Endodermal cell (in vitro differentiated cells): ENCODE results near the gene ACTL10. TPM values are rescaled to one million over a fixed set of nuclear protein-coding genes. Genes with fewer than 3 reads are reported as not detected.

Source experiments
- DNase-seq: peaks from one replicate; pipeline ENCODE4 v3.0.0-alpha.2; 2017
- H3K27ac ChIP-seq: 2 replicates; pipeline ENCODE4 v1.5.1; 2013; ENCODE audit warnings: mild to moderate bottlenecking, low read depth, low read length, moderate library complexity
- H3K27me3 ChIP-seq: 2 replicates; pipeline ENCODE4 v1.6.1; 2013; ENCODE audit warnings: mild to moderate bottlenecking, low read length, moderate library complexity; ENCODE audit not compliant: insufficient read depth, control insufficient read depth, poor library complexity, severe bottlenecking
- H3K36me3 ChIP-seq: 2 replicates; pipeline ENCODE4 v1.7.0; 2013; ENCODE audit warnings: mild to moderate bottlenecking, low read length, moderate library complexity; ENCODE audit not compliant: control insufficient read depth, insufficient read depth
- H3K4me1 ChIP-seq: one replicate; pipeline ENCODE4 v1.7.0; 2013; ENCODE audit warnings: low read length; ENCODE audit not compliant: control insufficient read depth, insufficient read depth
- H3K4me3 ChIP-seq: 2 replicates; pipeline ENCODE4 v1.5.1; 2013; ENCODE audit warnings: mild to moderate bottlenecking, low read length, moderate library complexity
- H3K9ac ChIP-seq: 2 replicates; pipeline ENCODE4 v1.6.1; 2013; ENCODE audit warnings: mild to moderate bottlenecking, low read length, moderate library complexity; ENCODE audit not compliant: poor library complexity, severe bottlenecking; ENCODE audit errors: extremely low read depth
- H3K9me3 ChIP-seq: 2 replicates; pipeline ENCODE4 v1.6.1; 2013; ENCODE audit warnings: mild to moderate bottlenecking, low read length, moderate library complexity; ENCODE audit not compliant: control insufficient read depth
- H3K27ac Mint-ChIP-seq: 2 replicates; pipeline ENCODE4 v1.8.0; 2020; ENCODE audit warnings: mixed read lengths
- H3K27me3 Mint-ChIP-seq: 2 replicates; pipeline ENCODE4 v1.8.0; 2021; ENCODE audit warnings: mild to moderate bottlenecking, mixed read lengths; ENCODE audit not compliant: insufficient read depth
- H3K36me3 Mint-ChIP-seq: 2 replicates; pipeline ENCODE4 v1.8.0; 2020; ENCODE audit warnings: low read depth, mixed read lengths
- H3K4me1 Mint-ChIP-seq: 2 replicates; pipeline ENCODE4 v1.8.0; 2020; ENCODE audit warnings: mixed read lengths
- H3K4me3 Mint-ChIP-seq: 2 replicates; pipeline ENCODE4 v1.8.0; 2020; ENCODE audit warnings: mild to moderate bottlenecking, moderate library complexity, mixed read lengths
- H3K9me3 Mint-ChIP-seq: 2 replicates; pipeline ENCODE4 v1.8.0; 2020; ENCODE audit warnings: mild to moderate bottlenecking, mixed read lengths
- CTCF ChIP-seq: fragments of 200-600 bp; sonication (generic); conservative IDR thresholded peaks from 2 replicates; pipeline ENCODE4 v1.5.0; 2021; ENCODE audit warnings: antibody characterized with exemption, mild to moderate bottlenecking
- WGBS, 2 experiments: methylation state at CpG; one replicate each; pipeline versions ENCODE4 v1.1.5 to v1.1.7; 2013; ENCODE audit warnings: missing lambda C conversion rate in 2 of 2, mixed read lengths in 1 of 2; ENCODE audit not compliant: insufficient coverage in 1 of 2, insufficient read length in 1 of 2; 5-methylcytosine and 5-hydroxymethylcytosine counted together
- total RNA-seq, 2 donors: library from RNA; stranded (reverse); fragmentation: NEBNext Ultra II Directional in 1 of 2; extraction: Animal tissue kit (Norgen Biotek cat#: 25700) in 1 of 2; gene quantifications; 2 replicates in 1 of 2; 3 replicates in 1 of 2; pipeline ENCODE4 v1.2.1, GENCODE V29; 2021

Gene ACTL10
- total RNA-seq, 2 donors from 2014 or later = 0.42 TPM; not detected in 1

- Histone ChIP-seq H3K27ac (no peak overlapping the region), H3K9ac (no peak overlapping the region), H3K4me1 (peaks cover 13% of the 10 kb centered on the region), H3K4me3 (no peak overlapping the region), H3K9me3 (no peaks in the 10 kb centered on the region), H3K36me3 (peaks cover 27% of the 10 kb centered on the region), H3K27me3 (no peaks in the 10 kb centered on the region)
- no peak for DNase-seq
- Mint-ChIP-seq H3K9me3 (no peaks in the 10 kb centered on the region), H3K27ac (no peak overlapping the region), H3K4me3 (no peak overlapping the region), H3K36me3 (peaks cover 46% of the 10 kb centered on the region), H3K27me3 (no peaks in the 10 kb centered on the region), H3K4me1 (peaks cover 30% of the 10 kb centered on the region)
- 93 to 98% methylated on average over 7 to 11 of the region's 11 CpGs for WGBS, 2 experiments
- TF ChIP-seq CTCF = no peak
Measured at GRCh38 chr20:33676121-33676520, 9.4 kb downstream of the ACTL10 start.

- 94 to 95% methylated on average over 25 to 30 of the region's 31 CpGs for WGBS, 2 experiments
- Histone ChIP-seq H3K36me3 (peaks cover 24% of the 10 kb centered on the region), H3K4me1 (peaks cover 13% of the 10 kb centered on the region), H3K9ac (no peak overlapping the region), H3K9me3 (no peaks in the 10 kb centered on the region), H3K27me3 (no peaks in the 10 kb centered on the region), H3K27ac (no peak overlapping the region), H3K4me3 (no peak overlapping the region)
- H3K4me3 Mint-ChIP-seq = no peak overlapping the region
- peaks cover 29% of the 10 kb centered on the region for H3K4me1 Mint-ChIP-seq
- no peaks in the 10 kb centered on the region for H3K9me3 Mint-ChIP-seq
- peaks cover 39% of the 10 kb centered on the region for H3K36me3 Mint-ChIP-seq
- peak; percentile 46 for DNase-seq
- H3K27me3 Mint-ChIP-seq = no peaks in the 10 kb centered on the region
- TF ChIP-seq CTCF = no peak
- H3K27ac Mint-ChIP-seq = no peak overlapping the region
Measured at GRCh38 chr20:33676652-33677645, 10.2 kb downstream of the ACTL10 start.

GRCh38 chr20:33677991-33678702 is 11.4 kb downstream of the ACTL10 start:
- 90 to 93% methylated on average over 7 to 15 of the region's 15 CpGs for WGBS, 2 experiments
- no peaks in the 10 kb centered on the region for H3K27me3 ChIP-seq
- Mint-ChIP-seq H3K9me3 (no peaks in the 10 kb centered on the region), H3K4me3 (no peak overlapping the region), H3K4me1 (peaks cover 19% of the 10 kb centered on the region), H3K36me3 (peaks cover 35% of the 10 kb centered on the region), H3K27me3 (no peaks in the 10 kb centered on the region), H3K27ac (no peak overlapping the region)
- DNase-seq = peak; percentile 41
- TF ChIP-seq CTCF = no peak
- peaks cover 4% of the 10 kb centered on the region for H3K4me1 ChIP-seq
- H3K27ac ChIP-seq = no peak overlapping the region
- peaks cover 20% of the 10 kb centered on the region for H3K36me3 ChIP-seq
- no peaks in the 10 kb centered on the region for H3K9me3 ChIP-seq
- no peak overlapping the region for H3K4me3 ChIP-seq
- no peak overlapping the region for H3K9ac ChIP-seq
